ENCODE measurements around the gene AGBL4.
"Not testable (repeated sequence)": the region's sequence is repeated elsewhere in the genome, so short reads cannot be mapped to it uniquely, and the experiment has no call there.

Gene AGBL4

GRCh38 chr1:49298304-49298703 is 725.5 kb downstream of the AGBL4 start:
- peak; percentile 80 to 96 for DNase-seq

GRCh38 chr1:49297783-49298182 is 726.0 kb downstream of the AGBL4 start:
- peak; percentile 39 to 73 for DNase-seq

GRCh38 chr1:49294539-49294938 is 729.2 kb downstream of the AGBL4 start:
- no peak for DNase-seq

GRCh38 chr1:49293016-49293415 is 730.7 kb downstream of the AGBL4 start:
- DNase-seq: no peak

- not testable (repeated sequence) for DNase-seq
These were observed 766.3 kb downstream of the AGBL4 start for GRCh38 chr1:49257211-49258049.

- DNase-seq: no peak
These were observed 770.8 kb downstream of the AGBL4 start for GRCh38 chr1:49252917-49253316.

- no peak for DNase-seq
These were observed 772.6 kb downstream of the AGBL4 start for GRCh38 chr1:49251019-49251784.

- no peak for DNase-seq
These were observed 783.0 kb downstream of the AGBL4 start for GRCh38 chr1:49240709-49241221.

- no peak for DNase-seq
These were observed 788.8 kb downstream of the AGBL4 start for GRCh38 chr1:49234988-49235387.

GRCh38 chr1:49229555-49229954 is 794.2 kb downstream of the AGBL4 start:
- DNase-seq: no peak

GRCh38 chr1:49226758-49227157 is 797.0 kb downstream of the AGBL4 start:
- DNase-seq: no peak

- no peak for DNase-seq
These were observed 798.3 kb downstream of the AGBL4 start for GRCh38 chr1:49225464-49225863.

GRCh38 chr1:49213301-49213700 is 810.5 kb downstream of the AGBL4 start:
- no peak for DNase-seq

- no peak for DNase-seq
These were observed 815.0 kb downstream of the AGBL4 start for GRCh38 chr1:49208712-49209111.

GRCh38 chr1:49204720-49205119 is 819.0 kb downstream of the AGBL4 start:
- no peak for DNase-seq

GRCh38 chr1:49200738-49201137 is 823.0 kb downstream of the AGBL4 start:
- DNase-seq: no peak

GRCh38 chr1:49199564-49199963 is 824.2 kb downstream of the AGBL4 start:
- no peak for DNase-seq

- no peak for DNase-seq
These were observed 826.7 kb downstream of the AGBL4 start for GRCh38 chr1:49197081-49197480.

GRCh38 chr1:49190138-49190537 is 833.6 kb downstream of the AGBL4 start:
- peak; percentile 24 to 53 for DNase-seq

- DNase-seq: no peak
These were observed 836.7 kb downstream of the AGBL4 start for GRCh38 chr1:49187056-49187455.

- no peak for DNase-seq
These were observed 838.2 kb downstream of the AGBL4 start for GRCh38 chr1:49185450-49185980.

- DNase-seq: no peak
These were observed 840.3 kb downstream of the AGBL4 start for GRCh38 chr1:49183489-49183888.

- no peak for DNase-seq
These were observed 842.7 kb downstream of the AGBL4 start for GRCh38 chr1:49181033-49181432.
